ENCODE results near the gene CADM1. TPM values are rescaled to one million over a fixed set of nuclear protein-coding genes. Genes with fewer than 3 reads are reported as not detected.

The CADM1 gene
- total and polyA plus RNA-seq, 4 donors, result 13.0 to 40.6 (median 28.9) TPM

GRCh38 chr11:115197433-115197832, 306.8 kb downstream of the CADM1 start (continued):
- no peak for TF ChIP-seq REST (IDR thresholded peaks at IDR 0.05)

- peaks cover 0 to 4% (median 1%) of the 10 kb centered on the region in 4 donors for H3K36me3 ChIP-seq (ENCODE audit: control insufficient read depth in 4 of 4, insufficient read depth in 3 of 4, low read depth in 1 of 4, low read length in 3 of 4)
- H3K27me3 ChIP-seq (ENCODE audit: control insufficient read depth in 4 of 4, insufficient read depth in 4 of 4, low read length in 3 of 4), result no peaks in the 10 kb centered on the region
- no peaks in the 10 kb centered on the region for H3K4me1 ChIP-seq (ENCODE audit: control insufficient read depth in 4 of 4, insufficient read depth in 4 of 4, low read length in 3 of 4)
- H3K4me3 ChIP-seq (ENCODE audit: low read depth in 1 of 3, low read length in 3 of 3), result no peak overlapping the region
- no peak for TF ChIP-seq MAX (IDR thresholded peaks at IDR 0.05)
- 93% methylated on average over 3 of the region's 3 CpGs for WGBS
- no peak overlapping the region for H3K27ac ChIP-seq (ENCODE audit: low read depth in 1 of 2, low read length in 2 of 2)
- no peak for DNase-seq (ENCODE audit: low spot score)
- no peaks in the 10 kb centered on the region for H3K9me3 ChIP-seq (ENCODE audit: control insufficient read depth in 4 of 4, low read length in 3 of 4)
- no peak overlapping the region for H3K9ac ChIP-seq (ENCODE audit: low read depth in 1 of 2, low read length in 2 of 2)
Observed at GRCh38 chr11:115197031-115197430, 307.2 kb downstream of the CADM1 start.

DNA sequence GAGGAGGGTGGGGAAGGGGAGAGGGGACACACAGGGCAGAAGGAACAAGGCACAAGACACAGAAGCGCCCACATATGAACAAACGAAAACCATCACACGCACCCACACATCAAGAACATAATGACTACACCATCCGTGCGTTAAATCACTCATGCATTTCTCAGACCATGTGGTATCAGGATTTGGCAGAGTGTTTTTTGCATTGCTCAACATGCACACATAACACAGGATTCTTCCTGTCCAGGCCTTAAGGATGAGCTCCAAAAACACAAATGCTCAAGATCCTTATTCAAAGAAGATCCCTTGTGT, 309.5 kb downstream of the CADM1 start:
- WGBS, result 95% methylated on average over 5 of the region's 5 CpGs
- no peak for DNase-seq (ENCODE audit: low spot score)
- TF ChIP-seq RAD21 (IDR thresholded peaks at IDR 0.05) (no peak), RXRA (IDR thresholded peaks at IDR 0.05) (no peak), EGR1 (IDR thresholded peaks at IDR 0.05; ENCODE audit: low read depth in 2 of 2) (no peak), GABPA (IDR thresholded peaks at IDR 0.05 in 1 of 2, conservative IDR thresholded peaks at IDR 0.05 in 1 of 2) (no peak), SP1 (IDR thresholded peaks at IDR 0.05) (no peak), MAX (IDR thresholded peaks at IDR 0.05) (no peak), JUND (IDR thresholded peaks at IDR 0.05) (no peak), HNF4A (conservative IDR thresholded peaks at IDR 0.05) (no peak), YY1 (IDR thresholded peaks at IDR 0.05) (no peak), CTCF (IDR thresholded peaks at IDR 0.05; ENCODE audit: low read depth, low read length, missing input control) (no peak), NR2F2 (IDR thresholded peaks at IDR 0.05) (no peak), REST (IDR thresholded peaks at IDR 0.05) (no peak), TAF1 (conservative IDR thresholded peaks at IDR 0.05) (no peak), HNF4G (IDR thresholded peaks at IDR 0.05) (no peak), FOXA2 (IDR thresholded peaks at IDR 0.05) (no peak), FOXA1 (IDR thresholded peaks at IDR 0.05) (no peak)
- TF ChIP-seq, protein P1, sequence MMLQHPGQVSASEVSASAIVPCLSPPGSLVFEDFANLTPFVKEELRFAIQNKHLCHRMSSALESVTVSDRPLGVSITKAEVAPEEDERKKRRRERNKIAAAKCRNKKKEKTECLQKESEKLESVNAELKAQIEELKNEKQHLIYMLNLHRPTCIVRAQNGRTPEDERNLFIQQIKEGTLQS (IDR thresholded peaks at IDR 0.05), result no peak
- TF ChIP-seq, protein P2, sequence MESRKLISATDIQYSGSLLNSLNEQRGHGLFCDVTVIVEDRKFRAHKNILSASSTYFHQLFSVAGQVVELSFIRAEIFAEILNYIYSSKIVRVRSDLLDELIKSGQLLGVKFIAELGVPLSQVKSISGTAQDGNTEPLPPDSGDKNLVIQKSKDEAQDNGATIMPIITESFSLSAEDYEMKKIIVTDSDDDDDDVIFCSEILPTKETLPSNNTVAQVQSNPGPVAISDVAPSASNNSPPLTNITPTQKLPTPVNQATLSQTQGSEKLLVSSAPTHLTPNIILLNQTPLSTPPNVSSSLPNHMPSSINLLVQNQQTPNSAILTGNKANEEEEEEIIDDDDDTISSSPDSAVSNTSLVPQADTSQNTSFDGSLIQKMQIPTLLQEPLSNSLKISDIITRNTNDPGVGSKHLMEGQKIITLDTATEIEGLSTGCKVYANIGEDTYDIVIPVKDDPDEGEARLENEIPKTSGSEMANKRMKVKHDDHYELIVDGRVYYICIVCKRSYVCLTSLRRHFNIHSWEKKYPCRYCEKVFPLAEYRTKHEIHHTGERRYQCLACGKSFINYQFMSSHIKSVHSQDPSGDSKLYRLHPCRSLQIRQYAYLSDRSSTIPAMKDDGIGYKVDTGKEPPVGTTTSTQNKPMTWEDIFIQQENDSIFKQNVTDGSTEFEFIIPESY (IDR thresholded peaks at IDR 0.05), result no peak
- H3K9ac ChIP-seq (ENCODE audit: low read depth in 1 of 2, low read length in 2 of 2), result no peak overlapping the region
- H3K4me1 ChIP-seq (ENCODE audit: control insufficient read depth in 4 of 4, insufficient read depth in 4 of 4, low read length in 3 of 4), result no peaks in the 10 kb centered on the region
- H3K27ac ChIP-seq (ENCODE audit: low read depth in 1 of 2, low read length in 2 of 2), result no peak overlapping the region
- no peaks in the 10 kb centered on the region for H3K9me3 ChIP-seq (ENCODE audit: control insufficient read depth in 4 of 4, low read length in 3 of 4)
- H3K36me3 ChIP-seq (ENCODE audit: control insufficient read depth in 4 of 4, insufficient read depth in 3 of 4, low read depth in 1 of 4, low read length in 3 of 4), result peaks cover 0 to 3% (median under 1%) of the 10 kb centered on the region in 4 donors
- no peaks in the 10 kb centered on the region for H3K27me3 ChIP-seq (ENCODE audit: control insufficient read depth in 4 of 4, insufficient read depth in 4 of 4, low read length in 3 of 4)
- no peak overlapping the region for H3K4me3 ChIP-seq (ENCODE audit: low read depth in 1 of 3, low read length in 3 of 3)

All from liver (tissue), 9 donors.